ENCODE data around the gene DNAH14.

DNA sequence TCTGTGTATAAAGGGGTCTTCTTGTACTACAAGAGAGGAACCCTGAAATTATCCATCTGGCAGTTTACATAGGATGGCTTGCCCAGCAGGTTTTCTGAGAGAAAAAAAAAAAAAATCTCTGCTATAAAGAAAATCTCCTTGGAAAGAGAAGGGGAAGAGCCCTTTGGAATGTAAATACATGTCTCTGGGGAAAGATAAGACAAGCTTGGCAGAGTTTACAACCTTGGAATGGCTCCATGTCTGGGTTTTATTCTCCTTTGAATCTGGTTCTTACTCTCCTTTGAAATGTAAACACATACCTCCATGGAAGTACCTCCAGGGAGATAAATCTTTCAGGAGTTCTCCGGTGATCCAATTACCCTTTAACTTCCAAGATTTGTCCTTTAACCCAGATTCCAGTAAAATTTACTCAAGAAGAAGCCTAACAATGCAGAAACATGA is 45.1 kb upstream of the DNAH14 start:
- TF ChIP-seq, protein P1, sequence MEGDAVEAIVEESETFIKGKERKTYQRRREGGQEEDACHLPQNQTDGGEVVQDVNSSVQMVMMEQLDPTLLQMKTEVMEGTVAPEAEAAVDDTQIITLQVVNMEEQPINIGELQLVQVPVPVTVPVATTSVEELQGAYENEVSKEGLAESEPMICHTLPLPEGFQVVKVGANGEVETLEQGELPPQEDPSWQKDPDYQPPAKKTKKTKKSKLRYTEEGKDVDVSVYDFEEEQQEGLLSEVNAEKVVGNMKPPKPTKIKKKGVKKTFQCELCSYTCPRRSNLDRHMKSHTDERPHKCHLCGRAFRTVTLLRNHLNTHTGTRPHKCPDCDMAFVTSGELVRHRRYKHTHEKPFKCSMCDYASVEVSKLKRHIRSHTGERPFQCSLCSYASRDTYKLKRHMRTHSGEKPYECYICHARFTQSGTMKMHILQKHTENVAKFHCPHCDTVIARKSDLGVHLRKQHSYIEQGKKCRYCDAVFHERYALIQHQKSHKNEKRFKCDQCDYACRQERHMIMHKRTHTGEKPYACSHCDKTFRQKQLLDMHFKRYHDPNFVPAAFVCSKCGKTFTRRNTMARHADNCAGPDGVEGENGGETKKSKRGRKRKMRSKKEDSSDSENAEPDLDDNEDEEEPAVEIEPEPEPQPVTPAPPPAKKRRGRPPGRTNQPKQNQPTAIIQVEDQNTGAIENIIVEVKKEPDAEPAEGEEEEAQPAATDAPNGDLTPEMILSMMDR (IDR thresholded peaks at IDR 0.05 in 2 of 3, conservative IDR thresholded peaks at IDR 0.05 in 1 of 3; ENCODE audit: insufficient read depth in 2 of 3, low read depth in 1 of 3, low read length in 3 of 3): no peak
- no peak for TF ChIP-seq POLR3G (IDR thresholded peaks at IDR 0.05; ENCODE audit: extremely low read depth, insufficient read length, insufficient replicate concordance)
- TF ChIP-seq ZBTB7A (IDR thresholded peaks at IDR 0.05; ENCODE audit: borderline replicate concordance, control insufficient read depth, low read depth, low read length): no peak

All from K562 (cell line).